ENCODE results near the gene PKD1L1.
A peak's percentile ranks its signal among the peaks of the same experiment; 100 is the strongest.

The PKD1L1 gene

GRCh38 chr7:47792521-47793121, 155.6 kb downstream of the PKD1L1 start:
- no peak overlapping the region for H3K4me3 ChIP-seq (ENCODE audit: low read depth, low read length)
- DNase-seq (ENCODE audit: low read depth, low spot score) = no peak

GRCh38 chr7:47791682-47792081, 156.6 kb downstream of the PKD1L1 start:
- ChIA-PET POLR2A (no interaction called here), CTCF (interaction anchor here (1.3 kb wide), 1 partner anchor 19 kb away, joined by 3 read pairs; no protein-coding TSS in a partner anchor)
- no peak for DNase-seq (ENCODE audit: low read depth, low spot score)
- no peak overlapping the region for H3K4me3 ChIP-seq (ENCODE audit: low read depth, low read length)
- TF ChIP-seq, protein P1, sequence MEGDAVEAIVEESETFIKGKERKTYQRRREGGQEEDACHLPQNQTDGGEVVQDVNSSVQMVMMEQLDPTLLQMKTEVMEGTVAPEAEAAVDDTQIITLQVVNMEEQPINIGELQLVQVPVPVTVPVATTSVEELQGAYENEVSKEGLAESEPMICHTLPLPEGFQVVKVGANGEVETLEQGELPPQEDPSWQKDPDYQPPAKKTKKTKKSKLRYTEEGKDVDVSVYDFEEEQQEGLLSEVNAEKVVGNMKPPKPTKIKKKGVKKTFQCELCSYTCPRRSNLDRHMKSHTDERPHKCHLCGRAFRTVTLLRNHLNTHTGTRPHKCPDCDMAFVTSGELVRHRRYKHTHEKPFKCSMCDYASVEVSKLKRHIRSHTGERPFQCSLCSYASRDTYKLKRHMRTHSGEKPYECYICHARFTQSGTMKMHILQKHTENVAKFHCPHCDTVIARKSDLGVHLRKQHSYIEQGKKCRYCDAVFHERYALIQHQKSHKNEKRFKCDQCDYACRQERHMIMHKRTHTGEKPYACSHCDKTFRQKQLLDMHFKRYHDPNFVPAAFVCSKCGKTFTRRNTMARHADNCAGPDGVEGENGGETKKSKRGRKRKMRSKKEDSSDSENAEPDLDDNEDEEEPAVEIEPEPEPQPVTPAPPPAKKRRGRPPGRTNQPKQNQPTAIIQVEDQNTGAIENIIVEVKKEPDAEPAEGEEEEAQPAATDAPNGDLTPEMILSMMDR (IDR thresholded peaks at IDR 0.05; ENCODE audit: insufficient read depth, low read length, missing control alignments) = no peak

More at GRCh38 chr7:47792521-47793121, 155.6 kb downstream of the PKD1L1 start:
- TF ChIP-seq, protein P1 (IDR thresholded peaks at IDR 0.05; ENCODE audit: insufficient read depth, low read length, missing control alignments) = no peak
- ChIA-PET POLR2A (no interaction called here), CTCF (interaction anchor here (1.3 kb wide), 1 partner anchor 20 kb away, joined by 3 read pairs; no protein-coding TSS in a partner anchor)

DNA sequence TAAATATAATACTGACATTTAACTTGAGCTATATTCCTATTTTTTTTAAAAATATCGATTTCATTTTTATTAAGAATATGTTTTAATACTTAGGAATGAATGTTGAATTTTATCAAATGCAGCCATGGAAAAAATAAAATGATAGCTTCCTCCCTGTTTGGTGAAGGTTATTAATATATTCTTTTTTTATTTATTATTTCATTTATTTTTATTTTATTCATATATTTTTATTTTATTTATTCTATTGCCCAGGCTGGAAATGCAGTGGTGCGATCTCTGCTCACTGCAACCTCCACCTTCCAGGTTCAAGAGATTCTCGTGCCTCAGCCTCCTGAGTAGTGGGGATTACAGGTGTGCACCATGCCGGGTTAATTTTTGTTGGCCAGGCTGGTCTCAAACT, 160.2 kb downstream of the PKD1L1 start:
- CTCF ChIA-PET = interaction anchor here (1.4 to 2.5 kb wide), 4 partner anchors 8 to 187 kb away, joined by 3 to 10 read pairs (median 4); no protein-coding TSS in a partner anchor
- POLR2A ChIA-PET = interaction anchor here (0.6 kb wide), 1 partner anchor 257 kb away, joined by 3 read pairs; no protein-coding TSS in a partner anchor
- TF ChIP-seq, protein P1 (IDR thresholded peaks at IDR 0.05; ENCODE audit: insufficient read depth, low read length, missing control alignments) = no peak
- DNase-seq (ENCODE audit: low read depth, low spot score) = no peak
- H3K4me3 ChIP-seq (ENCODE audit: low read depth, low read length) = no peak overlapping the region

DNA sequence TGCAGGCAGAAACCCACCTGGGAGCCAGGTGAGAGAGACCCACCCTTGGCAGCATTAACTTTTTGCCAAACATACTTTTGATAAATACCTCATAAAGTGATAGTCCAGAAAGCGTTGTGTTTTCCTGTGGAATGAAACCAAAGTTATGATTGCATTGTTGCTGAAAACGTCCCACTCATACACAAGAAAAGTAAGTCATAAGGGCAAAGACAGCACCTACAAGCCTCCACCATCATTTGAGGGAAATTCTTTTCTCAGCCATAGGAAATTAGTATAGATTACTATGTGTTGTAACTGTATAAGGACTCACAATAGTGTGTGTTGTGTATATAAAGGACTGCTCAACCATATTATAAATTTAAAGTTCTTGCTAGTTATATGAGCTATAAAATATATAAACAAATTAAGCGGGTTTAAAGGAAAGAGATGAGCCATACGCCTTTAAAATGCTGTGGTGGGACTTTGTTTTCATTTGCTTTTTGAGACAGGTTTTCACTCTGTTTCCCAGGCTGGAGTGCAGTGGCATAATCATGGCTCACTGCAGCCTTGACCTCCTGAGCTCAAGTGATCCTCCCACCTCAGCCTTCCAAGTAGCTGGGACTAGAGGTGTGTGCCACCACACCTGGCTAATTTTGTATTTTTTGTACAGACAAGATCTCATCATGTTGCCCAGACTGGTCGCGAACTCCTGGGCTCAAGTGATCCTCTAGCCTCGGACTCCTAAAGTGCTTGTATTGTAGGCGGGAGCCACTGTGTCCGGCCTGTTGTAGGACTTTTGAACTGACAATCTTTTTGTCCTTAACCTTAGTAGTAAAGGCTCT, 160.8 kb downstream of the PKD1L1 start:
- no peak overlapping the region for H3K4me3 ChIP-seq (ENCODE audit: low read depth, low read length)
- ChIA-PET POLR2A (interaction anchor here (0.6 to 1.5 kb wide), 7 partner anchors 9 to 257 kb away, joined by 3 to 7 read pairs (median 3); no protein-coding TSS in a partner anchor), CTCF (interaction anchor here (1.4 to 2.5 kb wide), 6 partner anchors 9 to 186 kb away, joined by 3 to 10 read pairs (median 4); no protein-coding TSS in a partner anchor)
- no peak for DNase-seq (ENCODE audit: low read depth, low spot score)
- TF ChIP-seq, protein P1 (IDR thresholded peaks at IDR 0.05; ENCODE audit: insufficient read depth, low read length, missing control alignments) = no peak

DNA sequence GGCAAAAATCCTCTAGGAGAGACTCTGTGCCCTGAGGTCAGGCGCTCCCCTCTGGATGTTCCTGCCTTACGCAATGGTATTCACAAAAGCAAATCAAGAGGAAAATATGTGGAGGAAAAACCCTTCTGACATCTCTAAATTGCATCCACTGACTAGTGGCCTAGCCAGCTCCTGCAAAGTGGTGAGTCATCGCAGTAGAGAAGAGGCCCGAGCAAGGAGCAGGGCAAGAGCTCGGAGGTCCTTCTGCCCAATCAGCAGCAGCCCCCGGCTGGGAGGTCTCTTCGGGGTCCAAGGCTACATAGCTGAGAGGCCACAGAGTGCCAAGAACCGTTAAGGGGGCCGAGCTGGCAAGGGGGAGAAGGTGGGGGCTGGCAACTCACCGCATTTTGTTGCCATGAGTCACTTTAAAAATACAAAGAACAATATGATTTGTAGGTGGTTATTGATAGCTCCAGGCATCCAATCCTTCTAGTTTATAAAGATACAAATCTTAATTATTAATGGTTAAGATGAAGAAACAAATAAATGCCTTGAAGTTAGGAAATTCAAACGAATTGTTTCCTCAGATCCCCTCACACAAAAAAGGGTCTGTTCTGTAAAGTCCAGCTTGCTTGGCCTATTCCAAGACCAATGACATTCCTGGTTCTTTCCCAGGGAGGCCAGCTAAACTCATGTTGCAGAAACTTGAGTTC, 161.6 kb downstream of the PKD1L1 start:
- TF ChIP-seq, protein P1 (IDR thresholded peaks at IDR 0.05; ENCODE audit: insufficient read depth, low read length, missing control alignments) = no peak
- H3K4me3 ChIP-seq (ENCODE audit: low read depth, low read length) = no peak overlapping the region
- CTCF ChIA-PET = interaction anchor here (0.9 to 2.5 kb wide), 7 partner anchors 9 to 183 kb away, joined by 3 to 10 read pairs (median 4); no protein-coding TSS in a partner anchor
- POLR2A ChIA-PET = interaction anchor here (0.6 to 1.5 kb wide), 7 partner anchors 10 to 208 kb away, joined by 3 to 7 read pairs (median 4); no protein-coding TSS in a partner anchor
- DNase-seq (ENCODE audit: low read depth, low spot score) = peak; percentile 98

All from AG04449 (cell line).